NCI-H345 treated with DMSO at 0.1 percent for 48 hours (cell line): ENCODE measurements around the gene ADAMTSL5.
A peak's percentile ranks its signal among the peaks of the same experiment; 100 is the strongest.

ENCODE experiments used
- DNase-seq: peaks from one replicate; lab custom pipeline; 2025; ENCODE audit not compliant: unreplicated experiment; lab: John Stamatoyannopoulos, UW

The ADAMTSL5 gene

GRCh38 chr19:1496714-1497577 is 15.9 kb downstream of the ADAMTSL5 start:
- no peak for DNase-seq

GRCh38 chr19:1495799-1496713 is 16.8 kb downstream of the ADAMTSL5 start:
- DNase-seq = no peak

GRCh38 chr19:1495051-1495798 is 17.6 kb downstream of the ADAMTSL5 start:
- no peak for DNase-seq

- DNase-seq = no peak
Observed at GRCh38 chr19:1494115-1494815, 18.6 kb downstream of the ADAMTSL5 start.

GRCh38 chr19:1492474-1493006 is 20.3 kb downstream of the ADAMTSL5 start:
- DNase-seq = no peak

GRCh38 chr19:1491849-1492170 is 21.0 kb downstream of the ADAMTSL5 start:
- no peak for DNase-seq

- DNase-seq = no peak
Observed at GRCh38 chr19:1491114-1491848, 21.5 kb downstream of the ADAMTSL5 start, which contains the start of gene REEP6. Gene REEP6 (plus strand): TSS chr19:1491181. CDS start chr19:1491270, 89 bp downstream.

- DNase-seq = peak; percentile 99
Observed at GRCh38 chr19:1490311-1491113, 22.3 kb downstream of the ADAMTSL5 start, which contains the start of gene PCSK4. Gene PCSK4 (minus strand): TSS chr19:1490350. CDS start chr19:1490346, 4 bp downstream.

- no peak for DNase-seq
Observed at GRCh38 chr19:1489463-1490310, 23.1 kb downstream of the ADAMTSL5 start.

- no peak for DNase-seq
Observed at GRCh38 chr19:1488282-1488601, 24.6 kb downstream of the ADAMTSL5 start.

- DNase-seq = no peak
Observed at GRCh38 chr19:1487576-1488281, 25.1 kb downstream of the ADAMTSL5 start.

- no peak for DNase-seq
Observed at GRCh38 chr19:1486720-1487575, 25.9 kb downstream of the ADAMTSL5 start.

- DNase-seq = no peak
Observed at GRCh38 chr19:1483979-1484428, 28.8 kb downstream of the ADAMTSL5 start.

- DNase-seq = no peak
Observed at GRCh38 chr19:1483131-1483978, 29.5 kb downstream of the ADAMTSL5 start.

- no peak for DNase-seq
Observed at GRCh38 chr19:1482361-1483130, 30.3 kb downstream of the ADAMTSL5 start.
